IPS-18a (cell line): ENCODE results near the gene PROM1.

Source experiments
- H3K27ac ChIP-seq: one replicate; pipeline ENCODE4 v1.5.1; 2013; ENCODE audit warnings: low read length
- H3K27me3 ChIP-seq: one replicate; pipeline ENCODE4 v1.6.1; 2013; ENCODE audit warnings: mild to moderate bottlenecking, low read length; ENCODE audit not compliant: control insufficient read depth, insufficient read depth
- H3K36me3 ChIP-seq: one replicate; pipeline ENCODE4 v1.6.1; 2013; ENCODE audit warnings: low read depth, low read length; ENCODE audit not compliant: control insufficient read depth
- H3K4me1 ChIP-seq: one replicate; pipeline ENCODE4 v1.6.1; 2013; ENCODE audit warnings: low read depth, low read length; ENCODE audit not compliant: control insufficient read depth
- H3K4me3 ChIP-seq: one replicate; pipeline ENCODE4 v1.5.1; 2013; ENCODE audit warnings: low read length
- H3K9ac ChIP-seq: one replicate; pipeline ENCODE4 v1.6.1; 2013; ENCODE audit warnings: mild to moderate bottlenecking, low read length, moderate library complexity
- H3K9me3 ChIP-seq: one replicate; pipeline ENCODE4 v1.6.1; 2013; ENCODE audit warnings: low read depth, low read length; ENCODE audit not compliant: control insufficient read depth

PROM1 gene

DNA sequence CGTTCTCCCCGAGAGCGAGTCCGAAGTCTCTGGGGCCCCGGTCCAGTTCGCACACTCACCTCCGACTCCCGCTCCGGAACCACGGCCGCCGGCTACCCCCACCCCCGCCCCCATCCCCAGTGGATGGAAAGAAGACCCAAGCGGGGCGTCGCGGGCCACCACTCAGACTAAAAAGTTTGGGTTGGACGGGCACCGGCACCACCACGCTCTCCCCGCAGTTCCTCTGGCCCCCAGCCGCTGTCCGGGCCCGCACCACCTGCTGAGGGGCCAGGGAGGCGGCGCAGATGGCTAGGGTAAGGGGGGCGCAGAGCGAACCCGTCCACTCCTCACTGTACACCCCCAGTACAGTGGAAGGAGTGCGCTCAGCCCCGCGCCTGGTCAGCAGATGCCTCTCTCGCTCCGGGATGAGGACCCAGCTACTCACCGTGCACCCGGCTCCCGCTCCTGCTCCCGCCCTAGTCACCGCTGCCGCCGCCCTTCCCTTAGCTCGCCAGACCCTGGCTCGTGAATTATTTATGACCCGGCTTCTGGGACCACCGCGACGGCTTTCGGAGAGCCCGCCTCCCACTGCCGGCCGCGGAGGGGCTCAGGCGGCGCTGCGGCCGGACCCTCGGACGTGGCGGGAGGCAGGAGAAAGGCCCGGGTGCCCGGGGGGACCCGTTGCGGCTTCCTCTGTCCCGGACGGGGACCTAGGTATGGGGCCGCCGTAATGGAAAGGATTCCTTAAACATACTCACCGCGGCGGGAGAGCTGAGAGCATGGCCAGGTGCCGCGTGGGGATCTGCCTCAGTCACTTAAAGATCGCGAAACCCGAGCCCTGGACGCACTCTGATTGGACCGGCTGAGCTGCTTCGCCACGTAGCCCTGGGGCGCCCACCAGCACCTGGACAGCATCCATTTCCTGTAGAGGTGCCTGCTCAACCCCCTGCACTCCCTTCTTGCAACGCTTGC, at the start of gene PROM1:
PROM1 (minus strand) TSS at position 783 of the 951 bp plus-strand sequence. CDS start 8,117 bp downstream, outside the sequence.
- Histone ChIP-seq H3K27me3 (peaks cover 46% of the 10 kb centered on the region), H3K4me3 (peak within 1 kb of the TSS; percentile 81), H3K9ac (peak within 1 kb of the TSS; percentile 88)

GRCh38 chr4:16133406-16133805, 49.6 kb upstream of the PROM1 start:
- Histone ChIP-seq H3K9me3 (no peaks in the 10 kb centered on the region), H3K36me3 (no peaks in the 10 kb centered on the region), H3K9ac (no peak overlapping the region), H3K27ac (no peak overlapping the region), H3K4me1 (no peaks in the 10 kb centered on the region), H3K4me3 (no peak overlapping the region), H3K27me3 (no peaks in the 10 kb centered on the region)

More for the DNA sequence above, at the start of gene PROM1:
- Histone ChIP-seq H3K27ac (peak within 1 kb of the TSS; percentile 24), H3K36me3 (no peaks in the 10 kb centered on the region), H3K9me3 (no peaks in the 10 kb centered on the region), H3K4me1 (peaks cover 13% of the 10 kb centered on the region)

- no peaks in the 10 kb centered on the region for H3K4me1 ChIP-seq
These were observed 47.5 kb upstream of the PROM1 start for GRCh38 chr4:16131293-16131692.

DNA sequence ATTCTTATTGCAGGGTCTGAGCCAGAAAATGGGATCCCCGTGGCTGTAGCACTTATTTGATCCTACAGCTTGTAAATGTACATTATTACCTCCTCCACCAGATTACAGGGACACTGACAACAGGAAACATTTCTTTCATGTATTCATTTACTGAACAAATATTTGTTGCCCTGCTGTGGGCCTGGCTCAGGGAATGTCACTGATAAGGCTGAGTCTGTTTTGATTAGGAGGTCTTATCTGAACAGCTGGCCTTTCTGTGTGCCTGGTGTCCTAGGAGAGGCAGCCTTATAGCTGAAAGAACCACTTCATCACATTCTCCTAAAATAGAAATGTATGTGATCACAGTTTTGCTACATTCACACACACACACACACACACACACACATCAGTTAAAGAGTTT, 45.5 kb upstream of the PROM1 start:
- H3K27ac ChIP-seq: no peak overlapping the region
- H3K36me3 ChIP-seq: no peaks in the 10 kb centered on the region
- H3K4me1 ChIP-seq: no peaks in the 10 kb centered on the region
- no peak overlapping the region for H3K4me3 ChIP-seq
- no peak overlapping the region for H3K9ac ChIP-seq
- no peaks in the 10 kb centered on the region for H3K27me3 ChIP-seq
- H3K9me3 ChIP-seq: no peaks in the 10 kb centered on the region

More at GRCh38 chr4:16131293-16131692, 47.5 kb upstream of the PROM1 start:
- Histone ChIP-seq H3K27ac (no peak overlapping the region), H3K4me3 (no peak overlapping the region), H3K9ac (no peak overlapping the region), H3K27me3 (no peaks in the 10 kb centered on the region), H3K9me3 (no peaks in the 10 kb centered on the region), H3K36me3 (no peaks in the 10 kb centered on the region)

GRCh38 chr4:16126714-16127113, 42.9 kb upstream of the PROM1 start:
- H3K4me1 ChIP-seq: no peaks in the 10 kb centered on the region

GRCh38 chr4:16125571-16126445, 42.0 kb upstream of the PROM1 start:
- Histone ChIP-seq H3K9ac (no peak overlapping the region), H3K4me1 (no peaks in the 10 kb centered on the region), H3K27ac (no peak overlapping the region)

More at GRCh38 chr4:16126714-16127113, 42.9 kb upstream of the PROM1 start:
- no peak overlapping the region for H3K27ac ChIP-seq
- H3K9me3 ChIP-seq: no peaks in the 10 kb centered on the region
- no peaks in the 10 kb centered on the region for H3K27me3 ChIP-seq
- H3K4me3 ChIP-seq: no peak overlapping the region
- no peak overlapping the region for H3K9ac ChIP-seq
- no peaks in the 10 kb centered on the region for H3K36me3 ChIP-seq

GRCh38 chr4:16124232-16124631, 40.4 kb upstream of the PROM1 start:
- Histone ChIP-seq H3K9me3 (no peaks in the 10 kb centered on the region), H3K4me1 (no peaks in the 10 kb centered on the region), H3K27ac (no peak overlapping the region), H3K9ac (no peak overlapping the region), H3K27me3 (no peaks in the 10 kb centered on the region), H3K4me3 (no peak overlapping the region), H3K36me3 (no peaks in the 10 kb centered on the region)

More at GRCh38 chr4:16125571-16126445, 42.0 kb upstream of the PROM1 start:
- Histone ChIP-seq H3K36me3 (no peaks in the 10 kb centered on the region), H3K4me3 (no peak overlapping the region), H3K9me3 (no peaks in the 10 kb centered on the region), H3K27me3 (no peaks in the 10 kb centered on the region)

DNA sequence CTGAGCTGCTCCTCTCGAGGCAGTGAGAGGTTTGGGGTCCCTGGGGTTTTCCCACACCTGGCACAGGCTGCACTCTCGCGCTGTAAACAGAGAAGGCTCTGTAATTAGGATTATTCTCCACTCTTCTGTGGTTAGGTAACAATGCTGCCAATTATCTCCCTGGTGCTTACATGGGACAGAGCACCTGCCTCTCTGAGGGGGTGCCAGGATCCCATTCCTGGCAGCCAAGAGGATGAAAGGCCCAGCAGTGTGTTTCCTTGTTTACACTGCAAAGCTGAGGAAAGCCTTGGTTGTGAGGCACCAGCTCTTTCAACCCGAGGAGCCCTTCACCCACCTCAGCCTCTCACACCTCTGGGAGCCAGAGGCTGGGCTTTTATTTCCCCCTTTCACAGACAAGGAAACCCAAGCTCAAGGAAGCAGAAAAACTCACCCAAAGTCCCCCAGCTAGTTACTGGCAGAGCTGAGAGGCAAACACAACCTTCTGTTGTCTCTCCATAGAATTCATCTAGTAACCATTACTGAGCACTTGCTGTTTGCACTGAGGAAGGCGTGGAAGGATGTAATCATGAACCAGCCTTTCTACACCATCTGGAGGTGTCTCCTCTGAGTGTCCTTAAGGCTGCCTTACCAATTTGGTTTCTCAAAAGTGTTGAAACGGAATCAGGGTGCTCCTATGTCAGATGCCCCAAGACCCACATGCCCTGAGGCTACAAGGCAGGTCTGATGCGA, 39.7 kb upstream of the PROM1 start:
- H3K36me3 ChIP-seq: no peaks in the 10 kb centered on the region
- no peak overlapping the region for H3K27ac ChIP-seq
- no peaks in the 10 kb centered on the region for H3K27me3 ChIP-seq
- no peaks in the 10 kb centered on the region for H3K9me3 ChIP-seq
- H3K4me1 ChIP-seq: no peaks in the 10 kb centered on the region
- no peak overlapping the region for H3K4me3 ChIP-seq
- no peak overlapping the region for H3K9ac ChIP-seq

DNA sequence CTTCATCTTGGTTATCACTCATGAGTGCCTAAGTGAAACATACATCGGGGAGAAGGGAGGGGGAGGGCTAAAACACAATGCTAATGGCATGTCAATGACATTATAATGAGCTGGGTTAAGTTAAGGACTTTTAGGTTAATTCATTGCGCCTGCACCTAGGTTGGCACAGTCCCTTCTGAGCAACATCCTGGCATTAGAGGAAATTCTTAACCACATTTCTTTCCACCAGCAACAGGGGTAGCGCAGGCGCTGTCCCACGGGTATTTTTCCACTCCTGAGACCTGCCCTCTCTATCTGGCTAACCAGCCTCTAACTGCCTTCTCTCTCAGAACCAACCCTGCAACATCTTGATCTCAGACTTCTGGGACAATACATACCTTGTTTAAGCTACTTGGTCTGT, 39.0 kb upstream of the PROM1 start:
- Histone ChIP-seq H3K36me3 (no peaks in the 10 kb centered on the region), H3K4me1 (no peaks in the 10 kb centered on the region), H3K27ac (no peak overlapping the region), H3K9me3 (no peaks in the 10 kb centered on the region), H3K4me3 (no peak overlapping the region), H3K27me3 (no peaks in the 10 kb centered on the region), H3K9ac (no peak overlapping the region)

DNA sequence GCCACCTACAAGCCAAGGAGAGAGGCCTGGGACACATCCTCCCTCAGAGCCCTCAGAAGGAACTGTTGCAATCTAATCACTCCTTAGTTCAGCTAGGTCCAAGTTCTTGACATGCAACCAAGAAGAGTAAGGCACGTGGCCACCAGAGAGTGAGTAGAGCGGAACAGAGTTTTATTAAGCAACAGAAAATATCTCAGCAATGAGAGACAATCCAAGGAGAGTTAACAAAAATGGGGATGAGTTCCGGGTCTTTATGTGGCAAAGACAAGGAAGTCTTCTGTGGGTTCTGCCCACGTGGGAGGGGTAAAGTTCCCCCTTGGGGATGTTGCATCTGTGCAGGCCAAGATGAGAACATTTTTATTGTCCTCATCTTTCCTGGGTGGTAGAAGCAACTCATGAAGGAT, 38.5 kb upstream of the PROM1 start:
- no peak overlapping the region for H3K9ac ChIP-seq
- H3K4me1 ChIP-seq: no peaks in the 10 kb centered on the region

DNA sequence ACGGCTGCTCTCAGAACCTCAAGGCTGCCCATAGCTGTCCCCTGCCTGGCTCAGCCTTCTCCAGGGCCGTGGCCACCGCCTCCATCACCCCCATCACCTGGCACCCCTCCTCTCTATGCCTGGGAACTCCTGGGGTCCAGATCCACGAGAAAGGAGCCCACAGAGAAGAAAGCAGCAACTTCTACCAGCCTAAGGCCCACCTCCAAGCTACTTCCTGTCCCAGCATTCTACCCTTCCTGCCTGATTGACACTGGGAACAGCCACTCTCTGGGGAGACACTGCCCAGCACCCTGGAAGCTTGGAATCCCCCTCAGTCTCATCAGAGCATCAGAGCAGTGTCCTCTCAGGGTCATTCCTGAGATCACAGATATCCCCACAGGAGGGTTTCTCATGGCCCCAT, 36.9 kb upstream of the PROM1 start:
- no peaks in the 10 kb centered on the region for H3K36me3 ChIP-seq
- no peak overlapping the region for H3K4me3 ChIP-seq
- H3K9ac ChIP-seq: no peak overlapping the region
- H3K27ac ChIP-seq: no peak overlapping the region
- H3K27me3 ChIP-seq: no peaks in the 10 kb centered on the region
- no peaks in the 10 kb centered on the region for H3K9me3 ChIP-seq
- H3K4me1 ChIP-seq: no peaks in the 10 kb centered on the region

More for the DNA sequence above, 38.5 kb upstream of the PROM1 start:
- Histone ChIP-seq H3K9me3 (no peaks in the 10 kb centered on the region), H3K36me3 (no peaks in the 10 kb centered on the region), H3K4me3 (no peak overlapping the region), H3K27me3 (no peaks in the 10 kb centered on the region), H3K27ac (no peak overlapping the region)
